Stimulated activated CD4-positive, alpha-beta T cell treated with anti-CD3 and anti-CD28 coated beads, Interleukin-2, amount 100 ng/mL, for 48 hours (primary cell): ENCODE results near the gene CXCL1.
"Not testable (repeated sequence)": the region's sequence is repeated elsewhere in the genome, so short reads cannot be mapped to it uniquely, and the experiment has no call there.

Experiments used
- DNase-seq, 2 donors: peaks; one replicate each; pipeline ENCODE4 v3.0.0-alpha.2; 2020

The CXCL1 gene

DNA sequence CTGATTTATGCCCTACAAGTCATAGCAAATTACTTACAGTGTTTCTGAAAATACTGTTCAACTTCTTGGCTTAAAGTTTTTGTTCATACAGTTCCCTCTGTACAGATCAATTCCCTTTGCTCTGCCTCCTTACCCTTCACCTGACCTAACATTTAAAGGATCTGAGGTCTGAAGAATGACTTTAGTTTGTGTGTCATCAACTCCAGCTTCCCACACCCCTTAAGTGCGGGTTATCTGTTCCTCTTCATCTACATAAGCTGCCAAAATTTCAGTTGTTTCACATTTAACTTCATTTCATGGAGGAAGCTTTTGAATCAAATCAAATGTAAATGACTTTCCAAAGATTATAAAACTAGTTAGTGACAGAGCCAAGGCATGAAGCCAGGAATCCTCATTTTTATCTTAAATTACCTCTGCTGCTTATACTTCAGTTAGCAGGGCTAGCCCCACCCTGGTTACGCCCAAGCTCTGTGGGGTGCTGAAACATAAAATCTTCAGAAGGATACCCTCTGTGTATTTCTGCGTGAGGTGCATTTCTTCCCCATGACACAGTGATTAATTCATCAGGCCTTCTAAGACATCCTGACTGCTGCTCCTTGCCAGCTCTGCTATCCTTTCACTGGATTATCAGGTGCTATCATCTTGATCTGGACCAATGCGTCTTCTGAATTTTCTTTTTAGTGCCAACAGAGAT lies 16.5 kb downstream of the CXCL1 start:
- no peak for DNase-seq

DNA sequence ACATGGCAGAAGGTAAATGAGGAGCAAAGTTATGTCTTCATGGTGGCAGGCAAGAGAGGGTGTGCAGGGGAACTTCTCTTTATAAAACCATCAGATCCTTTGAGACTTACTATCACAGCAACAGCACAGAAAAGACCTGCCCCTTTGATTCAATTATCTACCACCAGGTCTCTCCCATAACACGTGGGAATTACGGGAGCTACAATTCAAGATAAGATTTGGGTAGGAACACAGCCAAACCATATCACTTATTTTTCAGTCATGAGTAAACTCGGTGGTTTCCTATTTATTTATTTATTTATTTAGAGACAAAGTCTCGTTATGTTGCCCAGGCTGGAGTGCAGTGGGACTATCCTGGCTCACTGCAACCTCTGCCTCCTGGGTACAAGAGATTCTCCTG lies 22.1 kb downstream of the CXCL1 start:
- no peak for DNase-seq

DNA sequence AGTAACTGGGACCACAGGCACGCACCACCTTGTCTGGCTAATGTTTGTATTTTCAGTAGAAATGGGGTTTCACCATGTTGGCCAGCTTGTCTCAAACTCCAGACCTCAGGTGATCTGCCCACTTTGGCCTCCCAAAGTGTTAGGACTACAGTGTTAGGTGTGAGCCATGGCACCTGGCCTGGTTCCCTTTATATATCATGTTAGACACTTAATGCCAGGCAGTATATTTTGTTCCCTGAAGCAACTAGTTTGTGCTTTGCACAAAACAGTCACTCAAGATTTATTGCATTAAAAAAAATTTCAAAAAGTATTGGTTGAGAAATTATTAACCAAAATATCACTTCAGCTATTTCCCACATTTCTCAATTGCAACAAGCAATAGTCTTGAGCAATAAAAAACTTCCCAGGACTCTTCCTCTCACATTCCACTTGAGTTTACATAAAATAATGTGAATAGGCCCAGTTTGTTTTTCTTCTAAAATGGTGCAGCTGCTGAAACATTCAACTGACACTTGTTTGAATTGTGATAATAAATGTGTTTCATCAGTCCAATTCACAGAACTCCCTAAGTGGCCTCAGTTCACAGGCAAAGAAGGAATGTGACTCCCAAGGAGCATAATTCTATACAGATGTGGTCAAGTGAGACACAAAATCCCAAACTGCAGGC lies 22.7 kb downstream of the CXCL1 start:
- DNase-seq = no peak

DNA sequence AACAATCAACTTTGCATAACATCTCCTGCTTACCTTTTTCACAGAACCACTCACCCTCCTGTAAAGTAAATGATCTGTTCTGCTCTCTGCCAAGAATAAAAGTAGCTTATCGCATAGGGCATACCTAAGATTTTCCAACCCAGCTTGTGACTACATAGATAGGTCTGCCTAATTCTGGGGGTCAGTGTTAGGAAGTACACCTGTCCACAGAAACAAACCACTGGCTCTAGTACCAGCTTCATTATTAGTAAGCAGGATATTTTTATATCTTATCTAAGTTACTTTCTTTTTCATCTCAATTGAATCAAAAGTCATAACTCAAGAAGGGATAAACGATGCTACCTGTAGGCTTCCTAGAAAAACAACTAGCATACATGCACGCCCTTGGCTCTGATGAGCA lies 23.8 kb downstream of the CXCL1 start:
- DNase-seq = no peak

DNA sequence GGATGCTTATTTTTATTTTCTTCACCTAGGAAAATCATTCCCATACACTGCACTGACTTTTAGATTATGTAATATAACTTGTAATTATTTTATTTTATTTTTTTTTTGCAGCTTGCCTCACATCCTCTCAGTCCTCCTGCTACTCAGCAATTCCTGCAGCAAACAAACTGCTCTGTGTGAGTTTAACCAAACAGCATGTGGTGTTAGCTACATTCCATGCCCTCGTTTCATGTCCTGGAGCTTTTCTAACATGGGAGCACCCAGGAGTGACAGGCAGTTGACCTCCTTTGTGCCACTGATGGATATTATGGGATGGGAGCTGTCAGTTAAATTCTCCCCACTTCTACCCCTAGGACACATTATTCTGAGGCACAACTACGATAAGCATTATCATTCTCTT lies 24.8 kb downstream of the CXCL1 start:
- no peak for DNase-seq

DNA sequence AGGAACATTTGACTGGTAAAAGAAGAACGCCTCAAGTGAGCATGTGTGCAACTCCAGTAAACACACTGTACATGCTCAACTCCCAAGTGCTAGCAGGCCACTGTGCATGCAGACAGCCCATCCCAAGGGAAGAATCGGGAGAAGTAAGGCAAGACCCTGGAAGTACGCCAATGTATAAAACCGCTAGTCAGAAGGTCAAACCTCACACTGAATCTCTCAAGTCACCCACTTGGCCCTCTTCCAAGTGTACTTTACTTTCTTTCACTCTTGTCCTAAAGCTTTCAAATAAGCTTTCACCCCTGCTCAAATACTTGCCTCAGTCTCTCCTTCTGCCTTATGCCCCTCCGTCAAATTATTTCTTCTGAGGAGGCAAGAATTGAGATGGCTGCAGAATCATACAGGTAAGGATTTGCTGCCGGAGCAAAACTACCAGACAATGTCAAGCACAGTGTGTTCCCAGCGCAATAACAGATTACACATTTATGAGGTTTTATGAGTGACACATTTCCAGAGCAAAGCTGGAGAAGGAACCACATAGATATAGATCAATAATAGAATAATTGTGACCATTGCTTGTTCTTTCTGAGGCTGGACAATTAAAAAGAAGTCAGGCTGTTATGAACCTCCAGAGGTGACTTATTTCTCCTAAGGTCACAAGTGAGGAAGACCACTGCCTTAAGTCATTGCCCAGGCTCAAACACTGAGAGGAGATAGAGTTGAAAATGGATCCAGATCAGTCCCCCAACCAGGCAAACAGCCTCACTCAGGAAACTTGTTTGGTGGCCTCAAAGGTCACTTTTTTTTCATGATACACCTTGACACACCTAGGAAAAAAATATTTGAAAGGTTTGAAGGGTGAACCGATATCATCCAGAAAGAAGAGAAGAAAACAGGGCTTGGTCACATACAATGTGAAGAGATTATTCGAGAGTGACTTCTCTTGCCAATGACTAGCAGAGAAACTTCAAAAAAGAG lies 26.3 kb downstream of the CXCL1 start:
- DNase-seq = no peak

DNA sequence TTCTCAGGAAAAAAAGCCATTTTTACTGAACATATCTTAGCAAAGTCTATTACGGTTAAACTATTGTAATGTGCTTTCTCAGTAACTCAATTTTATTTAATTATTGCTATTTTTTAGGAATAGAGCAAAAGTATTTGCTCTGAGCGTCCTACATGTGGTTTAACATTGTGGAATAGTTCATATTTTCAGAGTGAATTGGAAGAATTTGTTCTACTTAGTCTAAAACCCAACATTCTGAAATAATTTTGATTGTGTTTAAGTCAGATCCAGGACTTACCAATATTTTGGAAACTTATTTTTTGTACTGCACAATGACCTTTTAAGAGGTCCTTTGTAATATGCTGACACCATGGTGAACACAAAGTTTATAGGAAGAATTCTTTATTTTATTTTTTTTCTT lies 27.2 kb downstream of the CXCL1 start:
- no peak for DNase-seq

DNA sequence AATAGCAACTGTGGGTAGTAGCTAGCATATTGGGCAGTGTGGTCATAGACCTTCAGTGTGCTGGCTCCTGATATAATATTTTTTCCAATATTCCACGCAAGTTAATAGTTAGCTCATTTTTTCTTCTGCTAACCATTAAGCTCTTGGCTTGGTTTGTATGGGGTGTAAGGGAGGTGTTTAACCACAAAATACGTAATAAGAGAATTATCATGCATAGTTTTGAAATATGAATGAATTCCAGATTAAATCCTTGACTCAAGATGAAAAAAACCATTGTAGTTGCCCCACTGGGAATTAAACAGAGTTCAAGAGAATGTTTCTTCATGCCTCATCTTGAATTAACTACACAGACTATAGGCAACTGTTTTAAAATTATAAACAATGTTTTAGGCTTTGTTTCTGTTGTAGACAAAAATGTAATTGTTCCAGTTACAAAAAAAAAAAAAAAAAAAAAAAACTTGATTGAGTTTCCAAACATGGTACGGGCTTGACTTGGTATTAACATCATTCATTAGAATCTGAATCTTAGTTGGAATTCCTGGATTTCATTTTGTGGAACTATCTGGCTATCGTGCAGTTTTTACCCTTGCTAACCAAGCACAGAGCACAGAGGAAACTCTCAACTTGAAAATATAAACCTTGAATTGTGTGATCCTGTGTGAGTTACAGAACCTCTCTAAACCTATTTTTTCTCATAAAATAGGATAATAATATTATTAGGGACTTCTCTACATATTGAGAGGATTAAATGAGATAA lies 28.4 kb downstream of the CXCL1 start:
- no peak for DNase-seq

DNA sequence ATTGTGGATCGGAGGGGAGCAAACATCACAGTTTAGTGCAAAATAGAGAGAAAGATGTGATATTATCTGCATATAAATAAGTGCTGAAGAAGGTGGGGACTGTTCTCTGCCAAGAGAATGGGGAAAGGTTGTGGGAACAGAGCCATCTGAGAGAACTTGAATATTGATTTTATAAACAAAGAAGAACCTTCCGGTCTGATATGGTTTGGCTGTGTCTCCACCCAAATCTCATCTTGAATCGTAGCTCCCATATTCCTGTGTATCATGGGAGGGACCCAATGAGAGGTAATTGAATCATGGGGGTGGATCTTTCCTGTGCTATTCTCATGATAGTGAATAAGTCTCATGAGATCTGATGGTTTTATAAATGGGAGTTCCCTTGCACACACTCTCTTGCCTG lies 30.1 kb downstream of the CXCL1 start:
- not testable (repeated sequence) for DNase-seq

DNA sequence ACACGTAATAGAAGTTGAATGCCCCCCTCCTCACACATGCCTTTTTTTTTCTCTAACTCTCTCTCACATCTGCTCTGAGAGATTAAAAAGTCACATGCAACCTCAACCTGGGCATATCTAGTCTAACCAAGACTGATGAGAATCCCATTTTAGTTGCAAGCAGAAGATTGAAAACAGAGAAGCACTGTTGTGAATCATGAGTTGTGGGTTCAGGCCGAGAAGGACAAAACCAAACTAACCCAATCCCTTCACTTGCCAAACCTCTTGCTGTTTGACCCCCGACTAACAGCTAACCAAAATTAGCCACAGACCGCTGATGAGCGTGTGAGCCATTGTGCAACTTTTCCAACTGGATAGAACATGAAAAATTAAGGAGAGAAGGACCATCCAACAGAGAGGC lies 31.8 kb downstream of the CXCL1 start:
- no peak for DNase-seq

DNA sequence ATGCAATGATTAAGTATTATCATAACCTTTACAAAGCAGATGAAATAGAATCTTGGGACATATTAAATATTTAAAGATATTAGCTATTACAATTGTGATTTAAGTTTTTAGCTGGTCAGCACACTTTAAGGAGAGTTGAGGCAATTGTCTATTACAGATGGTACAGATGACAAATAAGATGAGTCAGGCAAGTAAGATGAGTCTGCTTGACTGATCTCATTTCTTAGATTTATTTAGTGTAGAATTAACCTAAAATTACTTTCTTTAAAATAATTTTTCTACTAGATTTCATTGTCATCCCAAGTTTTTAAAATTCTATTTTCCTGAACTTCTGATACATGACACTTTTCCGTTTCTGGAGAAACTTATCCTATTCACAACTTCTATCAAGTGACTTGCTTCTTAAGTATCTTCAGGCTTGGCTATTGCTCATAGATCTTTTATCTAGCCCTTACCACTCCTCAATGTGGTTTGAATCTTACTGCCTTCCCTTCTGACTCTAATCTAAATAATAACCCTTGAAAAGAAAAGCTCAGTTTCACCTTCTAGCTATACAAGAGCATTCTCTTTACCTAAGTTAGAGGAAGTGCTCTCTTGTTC lies 32.9 kb downstream of the CXCL1 start:
- DNase-seq = no peak

DNA sequence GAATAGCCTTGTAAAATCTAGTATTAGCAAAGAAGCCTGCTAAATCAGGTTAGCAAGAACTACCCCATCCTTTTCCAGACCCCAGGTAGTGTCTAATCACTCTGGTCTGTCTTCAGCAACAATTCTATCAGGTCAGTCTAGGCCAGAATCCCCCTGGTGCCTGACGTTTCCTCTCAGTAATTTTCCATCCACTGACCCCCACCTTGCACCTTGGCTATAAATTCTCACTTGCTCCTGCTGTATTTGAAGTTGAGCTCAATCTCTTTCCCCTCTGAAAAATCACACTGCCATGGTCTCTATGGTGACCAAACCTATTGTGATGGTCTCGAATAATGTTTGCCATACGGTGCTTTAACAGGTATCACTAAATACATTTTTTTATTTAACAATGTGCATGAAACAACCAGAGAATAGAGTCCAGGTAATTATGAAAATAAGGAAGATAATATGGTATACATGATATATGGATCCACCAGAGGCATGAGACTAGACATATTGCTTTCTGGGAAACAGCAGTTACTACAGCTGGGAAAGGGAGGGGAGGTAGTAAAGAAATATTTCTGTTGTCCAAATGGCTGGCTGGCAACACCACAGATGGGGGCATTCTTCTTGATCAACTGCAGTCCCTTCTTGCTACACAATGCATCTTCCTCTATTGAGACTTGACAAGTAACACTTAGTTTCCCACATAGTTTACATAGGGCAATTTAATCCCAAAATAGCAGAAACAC lies 33.8 kb downstream of the CXCL1 start:
- DNase-seq = no peak

DNA sequence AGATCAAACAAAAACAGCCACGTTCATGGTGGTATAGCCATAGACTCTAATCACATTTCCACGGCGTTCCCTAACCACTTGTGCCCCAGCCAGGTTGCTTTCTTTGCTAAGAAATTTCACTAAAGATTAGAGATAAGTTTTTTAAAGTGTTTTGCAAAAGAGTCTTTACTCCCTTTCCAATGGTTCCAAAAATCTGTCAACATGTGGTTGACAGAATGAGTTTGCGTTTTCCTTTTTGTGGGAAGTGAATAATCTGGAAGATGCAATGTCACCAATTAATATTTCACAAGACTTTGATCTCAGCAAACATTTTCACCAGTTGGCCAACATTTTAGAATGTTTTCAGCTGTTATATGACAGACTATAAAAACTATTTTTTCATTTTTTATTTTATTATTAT lies 35.3 kb downstream of the CXCL1 start:
- DNase-seq = no peak

DNA sequence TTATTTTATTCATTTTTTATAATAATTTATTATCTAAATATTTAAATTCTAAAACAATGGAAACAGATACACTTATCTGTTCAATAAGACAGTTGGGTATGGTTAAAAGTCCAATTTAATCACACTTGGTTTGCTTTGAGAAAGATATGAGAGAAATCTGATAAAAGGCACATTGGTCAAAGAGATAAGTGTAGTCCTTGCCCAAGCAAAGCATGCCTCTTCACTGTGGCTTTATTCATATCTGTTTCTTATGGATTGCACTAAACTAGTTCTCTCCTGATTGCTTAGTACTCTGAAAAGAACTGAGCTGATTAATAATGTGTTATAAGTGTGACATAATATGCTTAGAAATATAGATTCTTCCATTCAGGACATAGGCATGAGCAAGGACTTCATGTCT lies 39.8 kb downstream of the CXCL1 start:
- DNase-seq = no peak

DNA sequence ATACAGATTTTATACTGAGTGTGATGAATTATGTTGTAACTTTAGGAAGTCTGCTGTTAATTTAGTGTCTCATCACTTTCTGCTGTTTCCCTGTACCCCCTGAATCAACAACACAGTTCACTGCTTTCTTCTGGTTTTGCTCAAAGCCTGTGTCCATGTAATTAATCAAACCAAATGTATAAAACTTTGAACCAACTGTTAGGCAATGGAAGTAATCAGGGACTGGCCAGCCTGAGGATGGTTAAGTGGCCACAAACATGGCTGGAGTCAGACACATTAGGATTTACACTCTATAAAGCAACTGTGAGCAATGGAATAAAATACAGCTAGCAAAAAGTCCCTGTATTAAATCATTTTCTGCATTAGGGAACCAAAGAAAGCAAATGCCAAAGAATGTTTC lies 42.6 kb downstream of the CXCL1 start:
- no peak for DNase-seq

DNA sequence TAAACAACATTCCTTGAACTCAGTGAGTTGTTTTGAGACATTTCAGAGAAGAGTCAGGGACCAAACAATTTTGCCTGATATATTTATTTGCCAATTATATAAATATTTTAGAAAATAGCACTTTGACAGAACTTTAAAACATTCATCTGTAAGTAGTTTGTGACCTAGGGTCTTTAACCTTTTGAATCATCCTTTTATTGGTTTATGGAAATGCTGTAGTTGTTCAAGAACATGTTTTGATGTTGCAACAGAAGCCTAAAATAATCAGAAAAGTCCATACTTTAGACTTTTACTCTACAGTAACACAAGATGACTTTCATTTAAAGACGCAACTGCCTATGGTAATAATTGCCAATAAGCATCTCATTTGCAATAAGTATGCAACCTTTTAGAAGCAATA lies 43.0 kb downstream of the CXCL1 start:
- DNase-seq = no peak

DNA sequence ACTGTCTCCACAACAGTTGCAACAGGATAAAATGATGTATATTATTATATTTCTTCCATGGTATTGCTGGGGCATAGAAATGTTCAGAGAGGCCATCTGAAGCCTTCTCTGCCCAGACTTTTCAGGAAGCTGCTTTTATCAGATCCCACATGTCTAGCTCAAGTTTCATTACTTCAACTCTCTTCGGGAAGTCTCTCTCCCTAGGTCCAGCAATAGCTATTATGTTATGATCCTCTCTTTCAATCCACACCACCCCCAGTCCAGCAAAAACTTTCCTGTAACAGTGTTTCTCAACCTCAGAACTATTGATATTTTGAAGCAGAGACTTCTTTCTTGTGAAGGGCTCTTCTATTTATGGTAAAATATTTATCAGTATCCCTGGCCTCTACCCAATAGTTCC lies 44.9 kb downstream of the CXCL1 start:
- no peak for DNase-seq

DNA sequence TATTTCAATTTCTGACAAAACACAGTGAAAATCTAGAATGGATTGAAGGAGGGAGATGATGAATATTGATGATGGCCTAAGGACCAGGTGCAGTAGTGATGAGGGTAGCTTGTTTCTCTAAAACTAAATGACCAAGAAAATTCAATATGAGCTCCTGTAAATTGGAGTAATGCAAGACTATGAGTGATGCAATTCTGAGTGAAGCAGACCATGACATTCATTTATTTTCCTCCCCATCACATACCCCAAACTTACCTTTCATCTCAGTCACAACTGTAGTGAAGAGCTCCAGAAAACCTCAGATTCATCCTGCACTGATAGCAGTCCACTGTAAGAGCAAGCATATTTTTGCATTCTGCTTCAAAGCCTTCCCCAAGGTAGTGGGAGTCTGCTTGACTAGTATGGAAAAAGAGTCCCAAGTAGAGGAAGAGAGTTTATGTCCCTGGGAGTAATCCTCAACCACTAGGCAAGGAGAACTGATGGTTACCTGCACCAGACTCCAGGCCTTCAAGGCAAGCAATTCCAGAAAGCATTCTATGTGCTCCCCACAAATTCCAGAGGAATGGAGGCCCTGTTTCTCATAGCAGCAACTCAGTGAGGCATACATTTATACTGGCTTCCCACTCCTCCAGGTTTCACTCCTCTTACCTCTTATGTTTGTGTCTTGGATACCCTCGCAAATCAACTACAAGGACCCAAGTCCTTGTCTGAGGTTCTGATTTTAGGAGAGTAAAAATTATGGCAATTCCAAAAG lies 47.2 kb downstream of the CXCL1 start:
- DNase-seq = no peak

DNA sequence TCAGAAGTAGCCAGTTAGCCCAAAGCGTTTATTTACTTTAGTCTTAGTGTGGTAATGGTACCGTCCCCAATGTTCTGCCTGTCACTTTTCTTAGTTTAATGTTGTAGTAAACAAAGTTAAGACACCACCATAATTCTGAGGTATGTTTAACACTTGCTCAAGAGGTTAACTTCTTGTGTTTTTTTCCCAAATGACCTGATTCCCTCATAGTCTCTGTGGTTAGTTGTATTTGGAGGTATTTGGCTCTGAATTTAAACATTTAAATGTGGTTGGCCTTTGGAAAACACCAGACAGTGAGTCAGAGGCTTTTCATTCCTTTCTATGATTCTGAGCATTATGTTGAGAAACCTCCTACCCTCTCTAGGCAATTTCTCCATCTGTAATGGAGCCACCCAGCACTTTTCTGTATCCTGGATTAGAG lies 47.9 kb downstream of the CXCL1 start:
- no peak for DNase-seq

DNA sequence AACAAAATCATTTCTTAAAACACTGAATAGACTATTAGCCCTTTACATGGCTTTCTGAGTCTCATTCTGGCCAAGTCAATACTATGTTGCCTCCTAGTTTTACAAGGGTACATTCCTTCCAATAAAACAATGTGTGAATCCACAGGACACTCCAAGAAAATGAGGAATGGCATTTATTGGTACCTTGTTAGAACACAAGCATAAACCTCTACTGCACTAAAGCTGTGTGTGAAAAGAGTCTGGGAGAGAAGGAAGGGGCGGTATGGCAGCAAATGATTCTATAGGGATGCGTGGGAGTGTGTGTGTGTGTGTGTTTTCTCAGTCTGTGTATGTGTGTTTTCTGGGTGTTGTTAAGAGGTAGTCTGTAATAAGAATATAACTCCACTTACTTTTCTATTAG lies 48.9 kb downstream of the CXCL1 start:
- DNase-seq = no peak

DNA sequence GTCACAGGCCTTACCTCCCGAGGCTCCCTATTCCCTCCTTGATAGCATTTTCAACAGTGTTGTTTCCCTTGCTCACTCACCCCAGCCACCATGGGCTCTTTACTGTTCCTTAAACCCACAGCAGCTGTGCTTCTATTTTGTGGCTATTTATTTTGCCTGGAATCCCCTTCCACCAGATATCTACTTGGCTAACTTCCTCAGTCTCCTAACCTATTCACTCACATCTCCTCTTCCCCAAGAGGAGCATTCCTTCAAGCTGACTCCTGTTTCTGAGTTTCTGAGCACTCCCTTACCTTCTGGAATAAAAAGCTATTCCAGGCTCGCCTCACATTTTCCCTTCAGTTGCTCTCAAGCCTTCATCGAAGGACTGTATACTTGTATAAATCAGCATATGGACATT lies 50.5 kb downstream of the CXCL1 start:
- DNase-seq = no peak
